Left renal pelvis (tissue), 4 donors: ENCODE data around the gene ARHGEF12. TPM values are rescaled to one million over a fixed set of nuclear protein-coding genes. Genes with fewer than 3 reads are reported as not detected.

Source experiments
- DNase-seq, 4 donors: peaks; one replicate each; pipeline ENCODE4 v3.0.0-alpha.2; 2013; ENCODE audit warnings: low read depth in 4 of 4, low spot score in 3 of 4
- polyA plus RNA-seq, 4 donors: library from polyadenylated mRNA; unstranded; fragments of 120-200 nt; gene quantifications; one replicate each; pipeline ENCODE4 v1.2.1, GENCODE V29; 2013; ENCODE audit not compliant: insufficient read length in 4 of 4

Gene ARHGEF12
- polyA plus RNA-seq, 4 donors = 53.9 to 133 (median 124) TPM

DNA sequence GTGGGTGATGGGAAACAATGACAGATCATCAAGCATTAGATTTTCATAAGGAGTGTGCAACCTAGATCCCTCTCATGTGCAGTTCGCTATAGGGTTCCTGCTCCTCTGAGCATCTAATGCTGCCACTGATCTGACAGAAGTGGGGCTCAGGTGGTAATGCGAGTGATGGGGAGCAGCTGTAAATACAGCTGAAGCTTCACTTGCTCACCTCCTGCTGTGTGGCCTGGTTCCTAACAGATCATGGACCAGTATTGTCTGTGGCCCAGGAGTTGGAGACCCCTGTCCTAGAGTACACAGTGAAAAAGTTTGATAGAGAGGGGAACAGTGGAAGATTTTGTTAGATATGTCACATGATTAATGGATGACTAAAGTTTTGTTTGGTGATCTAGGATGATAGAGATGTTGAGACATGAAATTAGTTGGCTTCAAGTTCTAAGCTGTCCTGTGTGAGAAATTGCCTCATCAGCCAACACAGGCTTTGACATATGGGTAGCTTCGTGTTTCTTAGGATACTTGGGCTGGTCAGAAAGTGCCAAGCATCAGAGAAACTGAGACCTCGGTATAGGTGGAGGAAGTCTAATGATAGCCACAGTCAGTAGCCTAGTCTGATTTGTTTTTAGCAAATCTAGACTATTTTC is 47.4 kb downstream of the ARHGEF12 start:
- no peak for DNase-seq

DNA sequence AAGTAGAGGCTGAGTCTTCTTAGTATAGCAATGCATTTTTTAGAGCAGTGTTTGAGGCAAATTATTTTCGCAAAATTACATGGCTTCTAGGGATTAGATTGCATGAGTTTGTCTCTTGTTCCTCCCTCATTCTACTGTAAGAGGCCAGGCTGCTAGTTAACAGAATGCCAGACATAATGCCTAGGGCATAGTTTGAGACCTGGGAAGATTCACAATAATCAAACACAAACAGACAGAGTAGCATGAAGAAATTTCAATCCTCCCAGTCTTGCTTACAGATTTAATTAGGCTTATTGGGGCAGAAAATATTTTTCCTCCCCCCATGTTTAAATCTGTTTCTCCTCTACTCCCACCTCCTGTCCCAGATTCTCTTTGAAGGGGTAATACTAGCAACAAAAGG is 48.3 kb downstream of the ARHGEF12 start:
- DNase-seq = no peak

DNA sequence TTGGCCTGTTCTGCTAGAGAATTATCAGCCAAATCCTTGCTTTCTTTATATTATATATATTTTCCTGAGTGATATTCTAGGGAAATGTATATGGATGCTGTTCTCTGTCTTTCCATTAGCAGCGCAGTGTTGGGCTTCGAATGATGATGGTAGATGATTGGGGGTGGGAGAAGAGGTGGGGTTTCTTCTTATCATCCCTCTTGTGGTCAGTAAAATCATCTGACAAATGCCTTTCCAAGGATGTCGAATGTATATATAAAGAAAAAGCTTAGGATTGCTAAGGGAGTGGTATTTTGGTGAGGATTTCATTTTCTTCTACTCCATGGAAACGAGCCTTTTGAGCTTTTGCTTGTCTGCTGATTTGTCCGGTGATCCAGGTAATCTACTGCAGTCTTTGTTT is 48.9 kb downstream of the ARHGEF12 start:
- DNase-seq = no peak

GRCh38 chr11:120385655-120386054 is 49.4 kb downstream of the ARHGEF12 start:
- DNase-seq = no peak

- DNase-seq = no peak
These were observed 50.1 kb downstream of the ARHGEF12 start for GRCh38 chr11:120386318-120386717.

- DNase-seq = no peak
These were observed 50.7 kb downstream of the ARHGEF12 start for GRCh38 chr11:120386774-120387371.

DNA sequence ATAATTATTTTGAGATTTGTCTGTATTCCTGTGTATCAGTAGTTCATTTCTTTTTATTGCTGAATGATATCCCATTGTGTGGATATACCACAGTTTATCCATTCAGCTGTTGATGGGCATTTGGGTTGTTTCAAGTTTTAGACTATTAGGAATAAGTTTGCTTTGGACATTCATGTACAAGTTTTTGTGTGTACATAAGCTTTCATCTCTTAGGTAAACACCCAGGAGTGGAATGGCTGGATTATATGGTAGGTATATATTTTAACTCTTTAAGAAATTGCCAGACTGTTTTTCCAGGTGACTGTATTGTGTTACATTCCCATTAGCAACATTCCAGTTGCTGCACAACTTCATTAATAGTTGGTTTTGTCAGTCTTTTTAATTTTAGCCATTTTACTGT is 52.0 kb downstream of the ARHGEF12 start:
- no peak for DNase-seq

- DNase-seq = no peak
These were observed 53.7 kb downstream of the ARHGEF12 start for GRCh38 chr11:120389693-120390584.

- DNase-seq = no peak
These were observed 54.3 kb downstream of the ARHGEF12 start for GRCh38 chr11:120390585-120390922.

GRCh38 chr11:120391292-120391691 is 55.1 kb downstream of the ARHGEF12 start:
- no peak for DNase-seq

GRCh38 chr11:120391854-120392253 is 55.6 kb downstream of the ARHGEF12 start:
- DNase-seq = no peak

DNA sequence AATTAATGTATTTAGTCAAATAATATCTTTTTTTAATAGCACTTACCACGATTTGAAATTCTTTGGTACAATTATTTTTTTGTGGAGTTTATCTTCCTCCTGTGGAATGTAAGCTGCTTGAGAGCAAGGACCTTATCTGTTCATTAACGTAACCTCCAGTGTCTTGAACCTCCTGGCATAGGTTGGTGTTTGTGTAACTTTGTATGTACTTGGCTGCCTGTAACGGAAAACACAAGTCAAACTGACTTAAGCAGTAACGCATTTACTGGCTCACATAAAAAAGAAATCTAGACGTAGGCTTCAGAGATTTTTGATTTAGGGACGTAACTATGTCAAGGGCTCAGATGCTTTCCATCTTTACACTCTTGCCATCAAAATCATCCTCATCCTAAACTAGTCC is 56.1 kb downstream of the ARHGEF12 start:
- DNase-seq = no peak

DNA sequence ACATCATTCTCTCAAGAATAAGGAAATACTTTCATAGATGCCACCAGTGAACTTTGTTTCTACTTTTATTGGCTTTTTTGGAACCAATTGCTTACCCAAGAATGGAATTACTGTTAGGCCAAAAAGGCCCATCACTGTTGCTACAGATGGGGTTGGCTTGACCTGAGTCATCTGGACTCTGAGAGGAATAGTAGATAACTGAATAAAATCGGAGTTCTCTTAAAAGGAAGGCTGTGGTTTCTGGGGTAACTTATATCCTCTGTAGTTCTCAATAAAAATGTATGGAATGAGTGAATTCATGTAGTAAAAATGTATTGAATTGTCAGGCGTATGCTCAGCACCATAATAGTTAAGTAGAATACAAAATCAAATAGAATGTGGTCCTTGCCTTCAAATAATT is 56.6 kb downstream of the ARHGEF12 start:
- no peak for DNase-seq

- DNase-seq = no peak
These were observed 57.9 kb downstream of the ARHGEF12 start for GRCh38 chr11:120394119-120394518.

GRCh38 chr11:120395778-120396177 is 59.6 kb downstream of the ARHGEF12 start:
- DNase-seq = no peak

DNA sequence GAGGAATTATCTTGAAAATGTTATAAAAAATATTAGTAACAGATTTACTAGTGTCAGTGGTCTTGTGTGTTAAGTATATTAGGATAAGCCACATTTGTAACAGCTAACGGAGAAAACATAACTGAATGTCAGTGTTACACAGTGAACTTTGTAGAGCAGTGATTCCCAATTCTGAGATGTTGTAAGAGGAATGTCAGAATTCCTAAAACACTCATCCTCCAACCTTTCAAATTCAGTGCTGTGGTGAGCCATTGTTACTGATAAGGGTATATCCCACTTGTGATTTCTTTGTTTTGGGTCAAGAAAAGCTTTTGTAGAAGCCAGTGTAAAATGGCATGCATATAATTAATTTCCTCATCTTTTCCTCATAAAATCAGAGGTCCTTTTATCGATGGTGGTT is 61.9 kb downstream of the ARHGEF12 start:
- no peak for DNase-seq

DNA sequence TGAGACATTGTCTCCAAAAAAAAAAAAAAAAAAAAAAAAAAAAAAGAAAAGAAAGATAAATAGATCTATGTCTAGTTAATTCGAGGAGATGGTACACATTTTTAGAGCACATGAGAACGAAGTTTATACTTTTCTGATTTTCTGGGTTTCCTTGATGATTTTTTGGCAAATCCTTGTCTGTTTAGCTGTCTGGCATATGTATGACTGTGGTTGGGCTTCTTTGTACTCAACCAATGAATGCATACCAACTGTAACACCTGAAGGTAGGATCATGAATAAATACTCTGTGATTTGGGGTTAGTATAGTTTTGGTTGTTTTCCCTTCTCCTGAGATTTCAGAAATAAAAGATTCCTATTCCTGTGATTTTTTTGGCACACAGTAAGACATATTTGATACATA is 63.1 kb downstream of the ARHGEF12 start:
- no peak for DNase-seq

- DNase-seq = peak in 1 of 4 donors; percentile 12
These were observed 64.6 kb downstream of the ARHGEF12 start for GRCh38 chr11:120400564-120401364.

DNA sequence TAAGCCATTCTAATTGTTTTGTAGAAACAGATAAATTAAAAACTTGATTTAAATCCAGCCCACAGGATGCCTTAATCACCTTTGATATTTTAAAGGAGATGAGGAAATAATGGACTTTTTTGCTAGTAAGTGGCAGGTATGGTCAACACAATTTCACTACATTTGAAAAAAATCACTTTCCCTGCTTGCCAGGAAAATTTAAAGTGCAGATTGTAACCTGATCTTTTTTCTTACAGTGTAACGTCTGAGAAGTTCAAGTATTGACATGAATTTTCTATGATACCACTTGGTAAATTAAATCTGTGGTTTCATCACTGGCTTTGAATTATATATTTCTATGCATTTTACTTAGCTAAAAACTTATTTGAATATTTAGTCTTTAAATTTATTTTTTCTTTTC is 65.3 kb downstream of the ARHGEF12 start:
- no peak for DNase-seq

DNA sequence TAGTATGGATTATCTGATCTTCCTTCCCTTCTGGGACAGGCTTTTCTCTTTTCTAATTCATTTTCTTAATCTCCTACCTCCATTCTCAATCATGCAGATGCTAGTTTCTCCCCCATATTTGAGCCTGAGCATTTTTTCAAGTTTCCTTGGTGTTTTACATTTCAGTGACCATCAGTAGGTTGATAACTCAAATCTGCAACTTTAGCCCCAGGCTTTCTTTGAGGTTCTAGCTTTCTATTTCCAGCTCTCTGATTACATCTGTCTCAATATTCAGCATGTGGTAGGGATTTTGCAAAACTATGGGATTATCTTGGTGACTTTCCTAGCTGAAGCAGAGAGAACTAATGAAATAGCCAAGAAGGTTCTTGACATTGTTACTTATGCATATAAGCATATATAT is 67.8 kb downstream of the ARHGEF12 start:
- no peak for DNase-seq

GRCh38 chr11:120404495-120404894 is 68.3 kb downstream of the ARHGEF12 start:
- DNase-seq = no peak
